KMS-11 (cell line): ENCODE measurements around the gene PJVK.

ENCODE experiments used
- H2AFZ ChIP-seq: fragments of 200-600 bp; sonication (generic); 2 replicates; pipeline ENCODE4 v1.6.1; 2016; ENCODE audit warnings: antibody characterized with exemption, mixed run types, low read depth
- H3K27ac ChIP-seq: fragments of 200-600 bp; sonication (generic); 2 replicates; pipeline ENCODE4 v1.6.1; 2016; ENCODE audit warnings: mild to moderate bottlenecking, mixed run types
- H3K27me3 ChIP-seq: fragments of 200-600 bp; sonication (generic); 2 replicates; pipeline ENCODE4 v1.6.1; 2017; ENCODE audit warnings: mild to moderate bottlenecking, low read depth, mixed run types, moderate library complexity; ENCODE audit not compliant: insufficient read depth
- H3K36me3 ChIP-seq: fragments of 200-600 bp; sonication (generic); 2 replicates; pipeline ENCODE4 v1.6.1; 2017; ENCODE audit warnings: mild to moderate bottlenecking, mixed run types; ENCODE audit not compliant: insufficient read depth
- H3K4me1 ChIP-seq: fragments of 200-600 bp; sonication (generic); 2 replicates; pipeline ENCODE4 v1.6.1; 2016; ENCODE audit warnings: mild to moderate bottlenecking, low read depth, mixed run types; ENCODE audit not compliant: poor library complexity, severe bottlenecking
- H3K4me2 ChIP-seq: fragments of 200-600 bp; sonication (generic); 2 replicates; pipeline ENCODE4 v1.7.0; 2016; ENCODE audit warnings: mild to moderate bottlenecking, mixed run types
- H3K4me3 ChIP-seq: fragments of 200-600 bp; sonication (generic); IDR thresholded peaks from 2 replicates; pipeline ENCODE4 v1.6.1; 2017; ENCODE audit warnings: low read depth, low read length, mixed read lengths; ENCODE audit not compliant: insufficient read depth
- H3K79me2 ChIP-seq: fragments of 200-600 bp; sonication (generic); 2 replicates; pipeline ENCODE4 v1.6.1; 2016; ENCODE audit warnings: low read depth, mixed run types; ENCODE audit not compliant: insufficient read depth
- H3K9ac ChIP-seq: fragments of 200-600 bp; sonication (generic); 2 replicates; pipeline ENCODE4 v1.6.1; 2016; ENCODE audit warnings: mild to moderate bottlenecking, mixed run types
- H4K20me1 ChIP-seq: fragments of 200-600 bp; sonication (generic); 2 replicates; pipeline ENCODE4 v1.6.1; 2016; ENCODE audit warnings: mild to moderate bottlenecking, mixed run types; ENCODE audit not compliant: insufficient read depth
- TF ChIP-seq, protein P1 (sequence below): fragments of 200-600 bp; sonication (generic); conservative IDR thresholded peaks from 2 replicates; pipeline ENCODE4 v1.6.1; 2017; ENCODE audit warnings: low read depth, mild to moderate bottlenecking, antibody characterized with exemption, low read length, moderate library complexity, mixed read lengths

PJVK gene

GRCh38 chr2:178414266-178415247 is 36.6 kb upstream of the PJVK start:
- peak overlapping the region; percentile 35 for H3K4me3 ChIP-seq
- H4K20me1 ChIP-seq, result no peaks in the 10 kb centered on the region
- TF ChIP-seq, protein P1, sequence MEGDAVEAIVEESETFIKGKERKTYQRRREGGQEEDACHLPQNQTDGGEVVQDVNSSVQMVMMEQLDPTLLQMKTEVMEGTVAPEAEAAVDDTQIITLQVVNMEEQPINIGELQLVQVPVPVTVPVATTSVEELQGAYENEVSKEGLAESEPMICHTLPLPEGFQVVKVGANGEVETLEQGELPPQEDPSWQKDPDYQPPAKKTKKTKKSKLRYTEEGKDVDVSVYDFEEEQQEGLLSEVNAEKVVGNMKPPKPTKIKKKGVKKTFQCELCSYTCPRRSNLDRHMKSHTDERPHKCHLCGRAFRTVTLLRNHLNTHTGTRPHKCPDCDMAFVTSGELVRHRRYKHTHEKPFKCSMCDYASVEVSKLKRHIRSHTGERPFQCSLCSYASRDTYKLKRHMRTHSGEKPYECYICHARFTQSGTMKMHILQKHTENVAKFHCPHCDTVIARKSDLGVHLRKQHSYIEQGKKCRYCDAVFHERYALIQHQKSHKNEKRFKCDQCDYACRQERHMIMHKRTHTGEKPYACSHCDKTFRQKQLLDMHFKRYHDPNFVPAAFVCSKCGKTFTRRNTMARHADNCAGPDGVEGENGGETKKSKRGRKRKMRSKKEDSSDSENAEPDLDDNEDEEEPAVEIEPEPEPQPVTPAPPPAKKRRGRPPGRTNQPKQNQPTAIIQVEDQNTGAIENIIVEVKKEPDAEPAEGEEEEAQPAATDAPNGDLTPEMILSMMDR, result peak; percentile 92
- H3K9ac ChIP-seq, result peak overlapping the region; percentile 95
- H3K4me1 ChIP-seq, result peaks cover 54% of the 10 kb centered on the region
- H3K36me3 ChIP-seq, result no peaks in the 10 kb centered on the region
- peak overlapping the region; percentile 56 for H2AFZ ChIP-seq
- peak overlapping the region; percentile 87 for H3K4me2 ChIP-seq
- no peaks in the 10 kb centered on the region for H3K27me3 ChIP-seq
- H3K27ac ChIP-seq, result peak overlapping the region; percentile 96
- H3K79me2 ChIP-seq, result peaks cover 25% of the 10 kb centered on the region; the same call in 1 of the 2 replicates

GRCh38 chr2:178415979-178416378 is 35.2 kb upstream of the PJVK start:
- Histone ChIP-seq H3K27ac (no peak overlapping the region), H3K36me3 (no peaks in the 10 kb centered on the region), H3K4me1 (peaks cover 42% of the 10 kb centered on the region), H4K20me1 (no peaks in the 10 kb centered on the region), H2AFZ (no peak overlapping the region), H3K4me3 (no peak overlapping the region), H3K9ac (no peak overlapping the region), H3K4me2 (0 out of 2 replicates have a peak overlapping the region, but pooled peaks have one; percentile 2), H3K27me3 (no peaks in the 10 kb centered on the region), H3K79me2 (peaks cover 34% of the 10 kb centered on the region; the same call in 1 of the 2 replicates)
- TF ChIP-seq, protein P1, result no peak

DNA sequence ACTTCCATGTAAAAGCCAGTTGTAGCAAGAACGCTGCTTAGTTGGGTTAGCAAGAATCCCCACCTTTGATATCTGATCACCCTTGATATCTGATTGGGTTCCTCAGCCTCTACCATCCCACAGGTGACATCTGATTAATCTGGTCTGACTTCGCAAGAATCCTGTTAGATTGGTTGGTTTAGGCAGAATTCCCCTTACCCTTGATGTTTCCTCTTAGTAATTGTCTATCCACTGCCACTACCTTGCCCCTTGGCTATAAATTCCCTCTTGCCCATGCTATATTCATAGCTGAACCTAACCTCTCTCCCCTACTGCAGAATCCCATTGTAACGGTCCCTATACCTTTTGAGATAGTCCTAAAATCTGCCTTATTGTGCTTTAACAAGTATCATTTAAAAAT is 33.3 kb upstream of the PJVK start:
- TF ChIP-seq, protein P1, result no peak
- Histone ChIP-seq H3K4me2 (no peak overlapping the region), H3K4me3 (no peak overlapping the region), H4K20me1 (no peaks in the 10 kb centered on the region), H3K27ac (no peak overlapping the region), H3K27me3 (no peaks in the 10 kb centered on the region), H2AFZ (no peak overlapping the region), H3K4me1 (peaks cover 27% of the 10 kb centered on the region), H3K9ac (no peak overlapping the region), H3K36me3 (no peaks in the 10 kb centered on the region), H3K79me2 (peaks cover 41% of the 10 kb centered on the region; the same call in 1 of the 2 replicates)

GRCh38 chr2:178418426-178418825 is 32.8 kb upstream of the PJVK start:
- TF ChIP-seq, protein P1, result no peak
- Histone ChIP-seq H3K27me3 (no peaks in the 10 kb centered on the region), H3K36me3 (no peaks in the 10 kb centered on the region), H2AFZ (no peak overlapping the region), H3K79me2 (peaks cover 42% of the 10 kb centered on the region; the same call in 1 of the 2 replicates), H3K27ac (no peak overlapping the region), H3K4me1 (peaks cover 25% of the 10 kb centered on the region), H4K20me1 (no peaks in the 10 kb centered on the region), H3K4me3 (no peak overlapping the region), H3K4me2 (no peak overlapping the region), H3K9ac (no peak overlapping the region)
